B cell (primary cell): ENCODE results near the gene LEPR. TPM values are rescaled to one million over a fixed set of nuclear protein-coding genes. Genes with fewer than 3 reads are reported as not detected.

ENCODE experiments used
- ATAC-seq: fragments of 200-7000 bp; cut with Tn5 transposase; one replicate; pipeline ENCODE4 v1.10.0; 2021; ENCODE audit warnings: low read depth, mild to moderate bottlenecking, moderate number of reproducible peaks, moderate library complexity
- CTCF ChIA-PET: fragments of 350-600 bp; sonication (Branson Sonifier 250); formaldehyde crosslinking; loops from one replicate; lab custom pipeline; 2021; ENCODE audit warnings: antibody characterized with exemption, inconsistent platforms; lab: Charles Lee
- POLR2A ChIA-PET: fragments of 350-600 bp; sonication (Branson Sonifier 250); formaldehyde crosslinking; loops from one replicate; lab custom pipeline; 2021; ENCODE audit warnings: antibody characterized with exemption; lab: Charles Lee
- DNase-seq: peaks from one replicate; pipeline ENCODE4 v3.0.0; 2013
- H2AFZ ChIP-seq: 2 replicates; pipeline ENCODE4 v1.6.1; 2012; ENCODE audit warnings: mild to moderate bottlenecking, low read depth, low read length; ENCODE audit not compliant: insufficient read depth, poor library complexity, severe bottlenecking
- H3K27ac ChIP-seq, 2 donors: 1 replicate in 1 of 2; 2 replicates in 1 of 2; pipeline ENCODE4 v1.5.1; 2012 to 2013; ENCODE audit warnings: low read length in 2 of 2, mild to moderate bottlenecking in 2 of 2, moderate library complexity in 1 of 2
- H3K27me3 ChIP-seq, 4 experiments: fragments of 200-600 bp in 1 of 4; sonication (generic) in 1 of 4; replicated peaks in 1 of 4; 1 replicate in 2 of 4; 2 replicates in 2 of 4; pipeline versions ENCODE4 v1.6.1 to v1.7.0; 2013 to 2016; ENCODE audit warnings: low read length in 3 of 4, mild to moderate bottlenecking in 2 of 4, mixed read lengths in 1 of 4, moderate library complexity in 1 of 4; ENCODE audit not compliant: insufficient read depth in 4 of 4, control insufficient read depth in 3 of 4; ENCODE audit errors: control extremely low read depth in 1 of 4
- H3K36me3 ChIP-seq, 2 experiments: replicated peaks in 1 of 2; 1 replicate in 1 of 2; 2 replicates in 1 of 2; pipeline versions ENCODE4 v1.6.1 to v1.7.1; 2013; ENCODE audit warnings: low read length in 1 of 2; ENCODE audit not compliant: insufficient read depth in 2 of 2, control insufficient read depth in 1 of 2; ENCODE audit errors: control extremely low read depth in 1 of 2, extremely low read depth in 1 of 2
- H3K4me1 ChIP-seq, 2 donors: fragments of 200-600 bp in 1 of 2; sonication (generic) in 1 of 2; 1 replicate in 1 of 2; 2 replicates in 1 of 2; pipeline versions ENCODE4 v1.5.1 to v1.6.1; 2013 to 2017; ENCODE audit warnings: low read length in 2 of 2; ENCODE audit not compliant: control insufficient read depth in 2 of 2, insufficient read depth in 2 of 2
- H3K4me2 ChIP-seq: replicated peaks from 2 replicates; pipeline ENCODE3; 2012; ENCODE audit warnings: mild to moderate bottlenecking, low read depth, low read length; ENCODE audit not compliant: poor library complexity, severe bottlenecking
- H3K4me3 ChIP-seq, 5 experiments: fragments of 200-600 bp in 1 of 5; sonication (generic) in 1 of 5; 1 replicate in 3 of 5; 2 replicates in 2 of 5; pipeline versions ENCODE4 v1.5.1 to v1.7.0; 2011 to 2016; ENCODE audit warnings: low read length in 4 of 5, mild to moderate bottlenecking in 4 of 5, low read depth in 2 of 5, control low read depth in 1 of 5, moderate library complexity in 1 of 5; ENCODE audit not compliant: insufficient read depth in 1 of 5; ENCODE audit errors: control extremely low read depth in 1 of 5, extremely low read depth in 1 of 5
- H3K79me2 ChIP-seq: fragments of 200-600 bp; sonication (generic); one replicate; pipeline ENCODE4 v1.6.0; 2016; ENCODE audit warnings: low read length; ENCODE audit not compliant: control insufficient read depth, insufficient read depth
- H3K9ac ChIP-seq: fragments of 200-600 bp; sonication (generic); 2 replicates; pipeline ENCODE4 v1.6.1; 2017; ENCODE audit warnings: mild to moderate bottlenecking, low read length, moderate library complexity
- H3K9me3 ChIP-seq, 3 donors: one replicate each; pipeline versions ENCODE4 v1.6.1 to v1.7.1; 2013; ENCODE audit warnings: low read length in 2 of 3; ENCODE audit not compliant: control insufficient read depth in 2 of 3, insufficient read depth in 1 of 3; ENCODE audit errors: control extremely low read depth in 1 of 3
- H4K20me1 ChIP-seq: 2 replicates; pipeline ENCODE4 v1.6.0; 2012; ENCODE audit warnings: mild to moderate bottlenecking, low read length; ENCODE audit not compliant: insufficient read depth, control insufficient read depth, poor library complexity, severe bottlenecking
- H3K27ac Mint-ChIP-seq: one replicate; pipeline ENCODE4 v1.8.0; 2021; ENCODE audit warnings: mixed read lengths
- H3K27me3 Mint-ChIP-seq: one replicate; pipeline ENCODE4 v1.8.0; 2021; ENCODE audit warnings: mixed read lengths
- H3K4me1 Mint-ChIP-seq: one replicate; pipeline ENCODE4 v1.8.0; 2021; ENCODE audit warnings: mixed read lengths
- H3K4me3 Mint-ChIP-seq: one replicate; pipeline ENCODE4 v1.8.0; 2021; ENCODE audit warnings: mixed read lengths
- H3K9me3 Mint-ChIP-seq: one replicate; pipeline ENCODE4 v1.8.0; 2022; ENCODE audit warnings: mixed read lengths; ENCODE audit not compliant: insufficient read depth
- CTCF ChIP-seq: fragments of 200-600 bp; IDR thresholded peaks from one replicate; pipeline ENCODE4 v1.8.0; 2022; ENCODE audit warnings: antibody characterized with exemption, mild to moderate bottlenecking
- EZH2 ChIP-seq: IDR thresholded peaks from 2 replicates; pipeline ENCODE4 v1.6.1; 2012; ENCODE audit warnings: borderline replicate concordance, low read depth, mild to moderate bottlenecking, moderate library complexity, low read length; ENCODE audit not compliant: insufficient read depth, poor library complexity, severe bottlenecking
- WGBS: methylation state at CpG from one replicate; pipeline ENCODE4 v1.1.5; 2013; ENCODE audit warnings: missing lambda C conversion rate; ENCODE audit not compliant: insufficient coverage; 5-methylcytosine and 5-hydroxymethylcytosine counted together
- intact Hi-C: fragments of 100-400 bp; cut with micrococcal nuclease; formaldehyde crosslinking; loops from one replicate; pipeline ENCODE4 v1.10.0; 2022
- polyA plus RNA-seq: library from polyadenylated mRNA; depleted of rRNA; stranded (reverse); fragments of >200 nt; gene quantifications from 2 replicates; pipeline ENCODE4 v1.2.3, GENCODE V29; 2012
- total RNA-seq, 2 donors: library from RNA; stranded (reverse); fragments of 120-200 nt in 1 of 2; gene quantifications; 1 replicate in 1 of 2; 2 replicates in 1 of 2; pipeline versions ENCODE4 v1.2.3 to v1.2.4, GENCODE V29; 2013 to 2022

LEPR gene
- total and polyA plus RNA-seq, 2 donors (not counting 1 experiment from before 2014, with no cell fraction given), result 0.19 to 0.30 TPM

- intact Hi-C loops, result no loop called here
- ATAC-seq, result no peak
- Mint-ChIP-seq H3K9me3 (no peaks in the 10 kb centered on the region), H3K4me1 (no peaks in the 10 kb centered on the region), H3K27me3 (no peaks in the 10 kb centered on the region), H3K27ac (no peak overlapping the region), H3K4me3 (no peak overlapping the region)
- no peak overlapping the region for H3K9ac ChIP-seq
- H2AFZ ChIP-seq, result no peak overlapping the region
- no peaks in the 10 kb centered on the region for H3K4me1 ChIP-seq
- DNase-seq, result no peak
- ChIA-PET POLR2A (no interaction called here), CTCF (no interaction called here)
- H3K27ac ChIP-seq, result no peak overlapping the region
- H3K4me3 ChIP-seq, result no peak overlapping the region
- no peak overlapping the region for H3K4me2 ChIP-seq
- H3K79me2 ChIP-seq, result no peaks in the 10 kb centered on the region
- TF ChIP-seq CTCF (no peak), EZH2 (no peak)
- H4K20me1 ChIP-seq, result no peaks in the 10 kb centered on the region
- no peaks in the 10 kb centered on the region for H3K9me3 ChIP-seq
- no CpG with 5 or more reads among the region's 1 CpG for WGBS
- H3K36me3 ChIP-seq, result no peaks in the 10 kb centered on the region
- no peaks in the 10 kb centered on the region for H3K27me3 ChIP-seq
Measured at GRCh38 chr1:65445837-65446236, 25.4 kb downstream of the LEPR start.

GRCh38 chr1:65449214-65449823 lies 28.9 kb downstream of the LEPR start:
- CTCF ChIA-PET, result no interaction called here

More at GRCh38 chr1:65449214-65449823, 28.9 kb downstream of the LEPR start:
- ATAC-seq (no peak), DNase-seq (no peak)
- H3K4me3 ChIP-seq, result no peak overlapping the region
- no peak overlapping the region for H3K4me2 ChIP-seq
- H3K4me1 ChIP-seq, result no peaks in the 10 kb centered on the region
- H3K27me3 Mint-ChIP-seq, result no peaks in the 10 kb centered on the region
- H2AFZ ChIP-seq, result no peak overlapping the region
- H3K4me1 Mint-ChIP-seq, result no peaks in the 10 kb centered on the region
- H3K27me3 ChIP-seq, result no peaks in the 10 kb centered on the region
- 100% methylated on average over 3 of the region's 4 CpGs for WGBS
- H3K27ac ChIP-seq, result no peak overlapping the region
- no peak for TF ChIP-seq EZH2
- TF ChIP-seq CTCF, result no peak
- H3K27ac Mint-ChIP-seq, result no peak overlapping the region
- POLR2A ChIA-PET, result no interaction called here
- H3K9me3 Mint-ChIP-seq, result no peaks in the 10 kb centered on the region
- H3K36me3 ChIP-seq, result no peaks in the 10 kb centered on the region
- H3K9me3 ChIP-seq, result no peaks in the 10 kb centered on the region
- no peaks in the 10 kb centered on the region for H3K79me2 ChIP-seq
- H3K9ac ChIP-seq, result no peak overlapping the region
- intact Hi-C loops, result no loop called here
- no peaks in the 10 kb centered on the region for H4K20me1 ChIP-seq
- H3K4me3 Mint-ChIP-seq, result no peak overlapping the region
